ENCODE measurements around the gene TRIM38. TPM values are rescaled to one million over a fixed set of nuclear protein-coding genes. Genes with fewer than 3 reads are reported as not detected.
A peak's percentile ranks its signal among the peaks of the same experiment; 100 is the strongest.

TRIM38 gene
- total and polyA plus RNA-seq, 2 donors (not counting 3 experiments of a cell fraction or from before 2014, with no cell fraction given): 5.1 to 13.2 TPM

- no peak overlapping the region for H3K4me3 ChIP-seq (replicated peaks in 1 of 3; ENCODE audit: insufficient read depth in 1 of 3, low read depth in 1 of 3, low read length in 3 of 3)
- no peak overlapping the region for H2AFZ ChIP-seq (ENCODE audit: low read depth, low read length)
- no peaks in the 10 kb centered on the region for H4K20me1 ChIP-seq (replicated peaks; ENCODE audit: control insufficient read depth, extremely low read depth, insufficient read depth, low read length)
- no peaks in the 10 kb centered on the region for H3K4me1 ChIP-seq (ENCODE audit: control insufficient read depth, extremely low read depth, insufficient read depth, low read length)
- no peak overlapping the region for H3K9ac ChIP-seq (replicated peaks; ENCODE audit: extremely low read depth, insufficient read depth, low read length)
- DNase-seq (ENCODE audit: low read depth, low spot score): no peak
- CTCF ChIA-PET: interaction anchor here (1.2 to 2.0 kb wide), 3 partner anchors 28 to 221 kb away, joined by 4 to 8 read pairs (median 7); no protein-coding TSS in a partner anchor
- H3K79me2 ChIP-seq (ENCODE audit: control insufficient read depth, insufficient read depth, low read length): no peaks in the 10 kb centered on the region
- no peaks in the 10 kb centered on the region for H3K9me1 ChIP-seq (replicated peaks; ENCODE audit: control insufficient read depth, extremely low read depth, insufficient read depth, low read length)
- H3K36me3 ChIP-seq (ENCODE audit: control insufficient read depth in 2 of 2, extremely low read depth in 1 of 2, insufficient read depth in 2 of 2, low read length in 2 of 2): no peaks in the 10 kb centered on the region
- BruUV-seq (replicated peaks): no TSS peak
- POLR2A ChIA-PET: no interaction called here
- no peak for TF ChIP-seq POLR2AphosphoS5 (IDR thresholded peaks at IDR 0.05; ENCODE audit: insufficient read depth, low read depth, low read length)
- dilution Hi-C loops (cut with MboI; ENCODE audit: extremely low pct_ligation_motif_present, low sequenced_read_pairs) (no loop called here), intact Hi-C loops (cut with micrococcal nuclease) (no loop called here)
- H3K27me3 ChIP-seq (ENCODE audit: control insufficient read depth in 2 of 2, insufficient read depth in 2 of 2, low read length in 2 of 2): peaks cover 0 to 2% of the 10 kb centered on the region in 2 experiments
- H3K9me3 ChIP-seq (replicated peaks; ENCODE audit: control insufficient read depth, insufficient read depth, low read length): no peaks in the 10 kb centered on the region
- no peak overlapping the region for H3K27ac ChIP-seq (ENCODE audit: insufficient read depth, low read depth, low read length)
- no peak overlapping the region for H3K4me2 ChIP-seq (ENCODE audit: insufficient read depth, low read length)
- FAIRE-seq: no peak
These were observed 23.0 kb upstream of the TRIM38 start for GRCh38 chr6:25939593-25939992.

GRCh38 chr6:25942561-25943147 lies 19.9 kb upstream of the TRIM38 start:
- no TSS peak for BruUV-seq (replicated peaks)
- no peaks in the 10 kb centered on the region for H4K20me1 ChIP-seq (replicated peaks; ENCODE audit: control insufficient read depth, extremely low read depth, insufficient read depth, low read length)
- dilution Hi-C loops (cut with MboI; ENCODE audit: extremely low pct_ligation_motif_present, low sequenced_read_pairs) (no loop called here), intact Hi-C loops (cut with micrococcal nuclease) (loop anchor here (1.0 to 5.0 kb wide), 3 partner anchors 60 to 220 kb away; no protein-coding TSS in a partner anchor)
- H3K4me3 ChIP-seq (replicated peaks in 1 of 3; ENCODE audit: insufficient read depth in 1 of 3, low read depth in 1 of 3, low read length in 3 of 3): no peak overlapping the region
- no peaks in the 10 kb centered on the region for H3K36me3 ChIP-seq (ENCODE audit: control insufficient read depth in 2 of 2, extremely low read depth in 1 of 2, insufficient read depth in 2 of 2, low read length in 2 of 2)
- H3K4me1 ChIP-seq (ENCODE audit: control insufficient read depth, extremely low read depth, insufficient read depth, low read length): no peaks in the 10 kb centered on the region
- FAIRE-seq: peak; percentile 31
- no peak overlapping the region for H2AFZ ChIP-seq (ENCODE audit: low read depth, low read length)
- TF ChIP-seq CTCF (IDR thresholded peaks at IDR 0.05; ENCODE audit: extremely low read depth in 1 of 2, insufficient read depth in 1 of 2, low read depth in 1 of 2, low read length in 2 of 2): peak; percentile 10 to 17
- TF ChIP-seq MAX (IDR thresholded peaks at IDR 0.05; ENCODE audit: insufficient read depth, insufficient read length): no peak
- H3K4me2 ChIP-seq (ENCODE audit: insufficient read depth, low read length): no peak overlapping the region
- DNase-seq (ENCODE audit: low read depth, low spot score): peak; percentile 50
- CTCF ChIA-PET: interaction anchor here (1.0 to 2.2 kb wide), 5 partner anchors 50 to 224 kb away, joined by 3 to 24 read pairs (median 6); no protein-coding TSS in a partner anchor
- no peaks in the 10 kb centered on the region for H3K9me3 ChIP-seq (replicated peaks; ENCODE audit: control insufficient read depth, insufficient read depth, low read length)
- no peak overlapping the region for H3K27ac ChIP-seq (ENCODE audit: insufficient read depth, low read depth, low read length)
- H3K79me2 ChIP-seq (ENCODE audit: control insufficient read depth, insufficient read depth, low read length): no peaks in the 10 kb centered on the region
- POLR2A ChIA-PET: no interaction called here
- H3K27me3 ChIP-seq (ENCODE audit: control insufficient read depth in 2 of 2, insufficient read depth in 2 of 2, low read length in 2 of 2): no peaks in the 10 kb centered on the region
- H3K9me1 ChIP-seq (replicated peaks; ENCODE audit: control insufficient read depth, extremely low read depth, insufficient read depth, low read length): no peaks in the 10 kb centered on the region
- no peak overlapping the region for H3K9ac ChIP-seq (replicated peaks; ENCODE audit: extremely low read depth, insufficient read depth, low read length)

All from endothelial cell of umbilical vein (primary cell).